Activated CD8-positive, alpha-beta memory T cell treated with anti-CD3 and anti-CD28 coated beads, Interleukin-2, amount 10 ng/mL, durations not matched to agents 7 days and 5 days (primary cell): Measurements from ENCODE around the gene PROZ. TPM values are rescaled to one million over a fixed set of nuclear protein-coding genes. Genes with fewer than 3 reads are reported as not detected.

Source experiments
- ATAC-seq: fragments of 150-1000 bp; cut with Tn5 transposase; one replicate; pipeline ENCODE4 v1.10.0; 2021; ENCODE audit warnings: moderate library complexity
- CTCF ChIA-PET: fragments of 350-600 bp; sonication (Branson Sonifier 250); formaldehyde crosslinking; loops from one replicate; lab custom pipeline; 2021; ENCODE audit warnings: antibody characterized with exemption; lab: Charles Lee
- DNase-seq: peaks from one replicate; pipeline ENCODE4 v3.0.0-alpha.2; 2020
- H3K27ac Mint-ChIP-seq: one replicate; pipeline ENCODE4 v1.8.0; 2021; ENCODE audit warnings: mild to moderate bottlenecking, mixed read lengths
- H3K27me3 Mint-ChIP-seq: one replicate; pipeline ENCODE4 v1.8.0; 2021; ENCODE audit warnings: mixed read lengths
- H3K36me3 Mint-ChIP-seq: one replicate; pipeline ENCODE4 v1.8.0; 2021; ENCODE audit warnings: mild to moderate bottlenecking, mixed read lengths
- H3K4me1 Mint-ChIP-seq: one replicate; pipeline ENCODE4 v1.8.0; 2021; ENCODE audit warnings: mixed read lengths
- H3K4me3 Mint-ChIP-seq: one replicate; pipeline ENCODE4 v1.8.0; 2021; ENCODE audit warnings: mild to moderate bottlenecking, moderate library complexity, mixed read lengths
- H3K9me3 Mint-ChIP-seq: one replicate; pipeline ENCODE4 v1.8.0; 2022; ENCODE audit warnings: low read depth, mixed read lengths
- total RNA-seq, 2 experiments: library from RNA; stranded (reverse); gene quantifications; one replicate each; pipeline ENCODE4 v1.2.3, GENCODE V29; 2021

PROZ gene
- total RNA-seq, 2 experiments from 2014 or later, result not detected

- no peak for DNase-seq
- peaks cover 13% of the 10 kb centered on the region for H3K27me3 Mint-ChIP-seq
- no peak for ATAC-seq
- H3K36me3 Mint-ChIP-seq, result no peaks in the 10 kb centered on the region
- H3K4me1 Mint-ChIP-seq, result no peaks in the 10 kb centered on the region
- no peak overlapping the region for H3K27ac Mint-ChIP-seq
- H3K4me3 Mint-ChIP-seq, result no peak overlapping the region
- H3K9me3 Mint-ChIP-seq, result no peaks in the 10 kb centered on the region
- CTCF ChIA-PET, result interaction anchor here (0.8 kb wide), 1 partner anchor 18 kb away, joined by 3 read pairs; no protein-coding TSS in a partner anchor
Measured at GRCh38 chr13:113123226-113124201, 34.9 kb upstream of the PROZ start.

GRCh38 chr13:113124211-113124970 is 34.1 kb upstream of the PROZ start:
- DNase-seq (no peak), ATAC-seq (no peak)
- no peaks in the 10 kb centered on the region for H3K9me3 Mint-ChIP-seq
- no peak overlapping the region for H3K4me3 Mint-ChIP-seq
- no peaks in the 10 kb centered on the region for H3K4me1 Mint-ChIP-seq
- H3K27me3 Mint-ChIP-seq, result peaks cover 17% of the 10 kb centered on the region
- H3K27ac Mint-ChIP-seq, result no peak overlapping the region
- no peaks in the 10 kb centered on the region for H3K36me3 Mint-ChIP-seq
- CTCF ChIA-PET, result interaction anchor here (0.8 kb wide), 1 partner anchor 17 kb away, joined by 3 read pairs; no protein-coding TSS in a partner anchor

GRCh38 chr13:113125506-113126264 is 32.8 kb upstream of the PROZ start:
- Mint-ChIP-seq H3K9me3 (no peaks in the 10 kb centered on the region), H3K36me3 (no peaks in the 10 kb centered on the region), H3K4me3 (no peak overlapping the region), H3K27me3 (peaks cover 24% of the 10 kb centered on the region), H3K27ac (no peak overlapping the region), H3K4me1 (no peaks in the 10 kb centered on the region)
- ATAC-seq (no peak), DNase-seq (no peak)
- CTCF ChIA-PET, result no interaction called here

- Mint-ChIP-seq H3K36me3 (no peaks in the 10 kb centered on the region), H3K4me3 (no peak overlapping the region)
Measured at GRCh38 chr13:113126265-113127150, 31.9 kb upstream of the PROZ start.

GRCh38 chr13:113129480-113129879 is 29.0 kb upstream of the PROZ start:
- DNase-seq, result no peak
- no peak overlapping the region for H3K4me3 Mint-ChIP-seq
- no peak for ATAC-seq

More at GRCh38 chr13:113126265-113127150, 31.9 kb upstream of the PROZ start:
- CTCF ChIA-PET, result interaction anchor here (0.6 kb wide), 1 partner anchor 77 kb away, joined by 3 read pairs; no protein-coding TSS in a partner anchor
- no peak for DNase-seq
- H3K9me3 Mint-ChIP-seq, result no peaks in the 10 kb centered on the region
- peaks cover 32% of the 10 kb centered on the region for H3K27me3 Mint-ChIP-seq
- H3K27ac Mint-ChIP-seq, result no peak overlapping the region
- ATAC-seq, result no peak
- no peaks in the 10 kb centered on the region for H3K4me1 Mint-ChIP-seq

GRCh38 chr13:113129921-113130750 is 28.3 kb upstream of the PROZ start:
- Mint-ChIP-seq H3K4me3 (no peak overlapping the region), H3K27ac (no peak overlapping the region), H3K9me3 (no peaks in the 10 kb centered on the region), H3K27me3 (peaks cover 54% of the 10 kb centered on the region), H3K4me1 (no peaks in the 10 kb centered on the region), H3K36me3 (no peaks in the 10 kb centered on the region)
- ATAC-seq (peak; percentile 36), DNase-seq (peak; percentile 53)
- CTCF ChIA-PET, result no interaction called here

More at GRCh38 chr13:113129480-113129879, 29.0 kb upstream of the PROZ start:
- no peak overlapping the region for H3K27ac Mint-ChIP-seq
- H3K4me1 Mint-ChIP-seq, result no peaks in the 10 kb centered on the region
- H3K36me3 Mint-ChIP-seq, result no peaks in the 10 kb centered on the region
- H3K9me3 Mint-ChIP-seq, result no peaks in the 10 kb centered on the region
- peaks cover 54% of the 10 kb centered on the region for H3K27me3 Mint-ChIP-seq
- CTCF ChIA-PET, result interaction anchor here (0.6 kb wide), 1 partner anchor 266 kb away, joined by 4 read pairs; no protein-coding TSS in a partner anchor

- CTCF ChIA-PET, result no interaction called here
- no peaks in the 10 kb centered on the region for H3K4me1 Mint-ChIP-seq
Measured at GRCh38 chr13:113135281-113135760, 23.1 kb upstream of the PROZ start.

GRCh38 chr13:113137691-113138298 is 20.7 kb upstream of the PROZ start:
- no peak for ATAC-seq
- H3K27me3 Mint-ChIP-seq, result peaks cover 33% of the 10 kb centered on the region
- CTCF ChIA-PET, result no interaction called here
- no peaks in the 10 kb centered on the region for H3K36me3 Mint-ChIP-seq
- no peak overlapping the region for H3K4me3 Mint-ChIP-seq
- no peak overlapping the region for H3K27ac Mint-ChIP-seq
- H3K9me3 Mint-ChIP-seq, result no peaks in the 10 kb centered on the region
- no peak for DNase-seq
- no peaks in the 10 kb centered on the region for H3K4me1 Mint-ChIP-seq

More at GRCh38 chr13:113135281-113135760, 23.1 kb upstream of the PROZ start:
- Mint-ChIP-seq H3K9me3 (no peaks in the 10 kb centered on the region), H3K36me3 (no peaks in the 10 kb centered on the region), H3K27me3 (peaks cover 53% of the 10 kb centered on the region), H3K27ac (no peak overlapping the region), H3K4me3 (no peak overlapping the region)
- DNase-seq (no peak), ATAC-seq (no peak)

GRCh38 chr13:113138792-113139551 is 19.5 kb upstream of the PROZ start:
- Mint-ChIP-seq H3K9me3 (no peaks in the 10 kb centered on the region), H3K27me3 (peaks cover 22% of the 10 kb centered on the region), H3K4me1 (no peaks in the 10 kb centered on the region), H3K27ac (no peak overlapping the region), H3K36me3 (no peaks in the 10 kb centered on the region), H3K4me3 (no peak overlapping the region)
- DNase-seq (no peak), ATAC-seq (no peak)
- CTCF ChIA-PET, result no interaction called here

GRCh38 chr13:113139577-113139976 is 18.9 kb upstream of the PROZ start:
- Mint-ChIP-seq H3K27me3 (peaks cover 19% of the 10 kb centered on the region), H3K4me3 (no peak overlapping the region), H3K9me3 (no peaks in the 10 kb centered on the region), H3K4me1 (no peaks in the 10 kb centered on the region), H3K36me3 (no peaks in the 10 kb centered on the region), H3K27ac (no peak overlapping the region)
- CTCF ChIA-PET, result no interaction called here
- ATAC-seq, result no peak
- no peak for DNase-seq
